ENCODE data around the gene PPIL1. TPM values are rescaled to one million over a fixed set of nuclear protein-coding genes. Genes with fewer than 3 reads are reported as not detected.

The PPIL1 gene
- total and polyA plus RNA-seq, 2 of the 13 experiments (the other 11 are each of a cell fraction or from before 2014, with no cell fraction given), result 74.2 to 144 TPM

GRCh38 chr6:36840432-36841403 is 33.9 kb downstream of the PPIL1 start (continued):
- TF ChIP-seq MYC (CRISPR knock-in tag; IDR thresholded peaks at IDR 0.05; ENCODE audit: borderline replicate concordance) (no peak), ZNF670 (CRISPR knock-in tag; IDR thresholded peaks at IDR 0.05; ENCODE audit: borderline replicate concordance) (0 out of 2 replicates have a peak, but pooled peaks have one; percentile 31), MLX (CRISPR knock-in tag; IDR thresholded peaks at IDR 0.05) (no peak), ZNF776 (CRISPR knock-in tag; IDR thresholded peaks at IDR 0.05) (0 out of 2 replicates have a peak, but pooled peaks have one; percentile 53), RCOR2 (CRISPR knock-in tag; IDR thresholded peaks at IDR 0.05) (no peak; the same call in 1 of the 2 replicates), ZNF709 (CRISPR knock-in tag; IDR thresholded peaks at IDR 0.05) (no peak), ZNF18 (CRISPR knock-in tag; IDR thresholded peaks at IDR 0.05; ENCODE audit: insufficient replicate concordance) (peak; percentile 42), ZNF180 (CRISPR knock-in tag; IDR thresholded peaks at IDR 0.05; ENCODE audit: borderline replicate concordance, low read depth) (no peak), TIGD3 (CRISPR knock-in tag; IDR thresholded peaks at IDR 0.05; ENCODE audit: borderline replicate concordance) (no peak), SMAD1 (CRISPR knock-in tag; IDR thresholded peaks at IDR 0.05; ENCODE audit: borderline replicate concordance, low read depth) (no peak), NFIB (CRISPR knock-in tag; IDR thresholded peaks at IDR 0.05; ENCODE audit: borderline replicate concordance) (no peak), HNF4G (IDR thresholded peaks at IDR 0.05; ENCODE audit: borderline replicate concordance, low read depth, low read length) (no peak), HNF4G (CRISPR knock-in tag; IDR thresholded peaks at IDR 0.05; ENCODE audit: borderline replicate concordance, low read depth) (peak; percentile 31; the same call in 1 of the 2 replicates), ZBTB40 (IDR thresholded peaks at IDR 0.05) (no peak), ZBTB40 (CRISPR knock-in tag; IDR thresholded peaks at IDR 0.05) (0 out of 2 replicates have a peak, but pooled peaks have one; percentile 38)

All from HepG2 (cell line).